ENCODE measurements around the gene STRIP2.
"Not testable (repeated sequence)": the region's sequence is repeated elsewhere in the genome, so short reads cannot be mapped to it uniquely, and the experiment has no call there.

Gene STRIP2, protein sequence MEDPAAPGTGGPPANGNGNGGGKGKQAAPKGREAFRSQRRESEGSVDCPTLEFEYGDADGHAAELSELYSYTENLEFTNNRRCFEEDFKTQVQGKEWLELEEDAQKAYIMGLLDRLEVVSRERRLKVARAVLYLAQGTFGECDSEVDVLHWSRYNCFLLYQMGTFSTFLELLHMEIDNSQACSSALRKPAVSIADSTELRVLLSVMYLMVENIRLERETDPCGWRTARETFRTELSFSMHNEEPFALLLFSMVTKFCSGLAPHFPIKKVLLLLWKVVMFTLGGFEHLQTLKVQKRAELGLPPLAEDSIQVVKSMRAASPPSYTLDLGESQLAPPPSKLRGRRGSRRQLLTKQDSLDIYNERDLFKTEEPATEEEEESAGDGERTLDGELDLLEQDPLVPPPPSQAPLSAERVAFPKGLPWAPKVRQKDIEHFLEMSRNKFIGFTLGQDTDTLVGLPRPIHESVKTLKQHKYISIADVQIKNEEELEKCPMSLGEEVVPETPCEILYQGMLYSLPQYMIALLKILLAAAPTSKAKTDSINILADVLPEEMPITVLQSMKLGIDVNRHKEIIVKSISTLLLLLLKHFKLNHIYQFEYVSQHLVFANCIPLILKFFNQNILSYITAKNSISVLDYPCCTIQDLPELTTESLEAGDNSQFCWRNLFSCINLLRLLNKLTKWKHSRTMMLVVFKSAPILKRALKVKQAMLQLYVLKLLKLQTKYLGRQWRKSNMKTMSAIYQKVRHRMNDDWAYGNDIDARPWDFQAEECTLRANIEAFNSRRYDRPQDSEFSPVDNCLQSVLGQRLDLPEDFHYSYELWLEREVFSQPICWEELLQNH

DNA sequence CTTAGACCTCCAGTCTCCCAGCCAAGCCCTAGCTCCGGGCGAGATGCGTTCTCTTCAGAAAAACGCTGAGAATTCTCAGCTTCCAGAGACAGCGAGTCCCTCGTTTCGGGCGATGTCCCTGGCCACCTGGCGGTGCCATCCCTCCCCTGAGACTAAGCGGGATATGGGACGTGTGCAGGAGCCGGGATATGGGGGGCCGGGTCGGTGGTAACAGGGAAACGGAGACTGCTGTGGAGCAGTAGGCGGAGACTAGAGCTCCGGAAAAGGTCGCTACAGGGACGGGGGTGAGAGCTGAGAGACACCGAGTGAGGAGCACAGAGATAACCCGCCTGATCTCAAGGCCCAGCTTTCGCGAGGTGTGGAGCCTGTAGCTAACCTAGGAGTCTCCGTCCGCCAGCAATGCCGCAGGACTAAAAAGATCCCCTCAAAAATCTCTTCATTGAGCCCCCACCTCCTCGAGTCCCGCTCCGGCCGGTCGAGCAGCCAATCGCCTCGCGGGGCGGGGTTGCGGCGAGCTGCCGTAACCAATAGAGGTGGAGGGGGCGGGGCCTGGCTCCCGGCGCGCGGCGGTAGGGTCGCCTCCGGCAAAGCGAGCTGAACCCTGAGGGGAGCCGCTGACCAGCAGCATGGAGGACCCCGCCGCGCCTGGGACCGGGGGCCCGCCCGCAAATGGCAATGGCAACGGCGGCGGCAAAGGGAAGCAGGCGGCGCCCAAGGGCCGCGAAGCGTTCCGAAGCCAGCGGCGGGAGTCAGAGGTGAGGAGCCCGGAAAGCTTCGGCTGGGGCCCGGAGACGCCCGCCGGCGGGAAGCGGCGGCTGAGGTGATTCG lies at the start of gene STRIP2:
STRIP2 (plus strand) TSS at position 586 of the 828 bp plus-strand sequence; CDS start at position 627, 41 bp downstream.
- DNase-seq (ENCODE audit: low read depth): peak; percentile 85

DNA sequence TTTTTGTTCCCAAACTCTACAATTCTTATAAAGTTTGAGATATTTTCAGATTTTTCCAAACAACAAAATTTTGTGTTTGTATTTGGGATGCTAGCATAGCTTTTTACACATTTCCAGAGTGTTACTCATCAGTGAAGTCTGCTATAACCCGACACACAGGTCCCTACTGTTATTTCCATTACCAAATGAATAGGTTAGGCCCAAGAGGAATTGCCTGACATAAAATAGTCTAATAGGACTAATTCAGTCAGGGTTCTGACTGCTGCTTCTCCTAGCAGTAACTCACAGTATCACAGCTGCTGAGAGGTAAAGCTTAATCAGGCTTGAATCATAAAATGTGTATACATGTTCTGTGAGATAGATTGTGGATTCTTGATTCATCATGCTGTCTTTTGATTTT lies 49.1 kb upstream of the STRIP2 start:
- no peak for DNase-seq (ENCODE audit: low read depth)

DNA sequence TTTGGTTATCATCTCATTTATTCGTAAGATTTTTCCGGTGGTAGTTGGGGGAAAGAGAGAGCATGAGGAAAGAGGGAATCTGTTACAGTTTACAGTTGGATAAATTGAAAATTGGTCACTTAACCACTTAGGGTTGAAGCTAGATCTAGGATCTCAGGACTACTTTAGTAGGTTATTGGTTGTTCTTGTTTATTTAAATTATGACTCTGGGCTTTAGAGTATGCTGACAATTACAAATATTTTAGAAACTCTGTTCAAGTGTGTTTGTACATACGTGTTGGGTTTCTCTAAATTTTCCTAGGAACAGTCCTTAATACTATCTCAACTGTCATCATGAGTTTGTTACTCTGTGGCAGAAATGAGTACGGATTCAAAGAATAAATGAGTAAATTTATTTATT lies 48.6 kb upstream of the STRIP2 start:
- DNase-seq (ENCODE audit: low read depth): no peak

DNA sequence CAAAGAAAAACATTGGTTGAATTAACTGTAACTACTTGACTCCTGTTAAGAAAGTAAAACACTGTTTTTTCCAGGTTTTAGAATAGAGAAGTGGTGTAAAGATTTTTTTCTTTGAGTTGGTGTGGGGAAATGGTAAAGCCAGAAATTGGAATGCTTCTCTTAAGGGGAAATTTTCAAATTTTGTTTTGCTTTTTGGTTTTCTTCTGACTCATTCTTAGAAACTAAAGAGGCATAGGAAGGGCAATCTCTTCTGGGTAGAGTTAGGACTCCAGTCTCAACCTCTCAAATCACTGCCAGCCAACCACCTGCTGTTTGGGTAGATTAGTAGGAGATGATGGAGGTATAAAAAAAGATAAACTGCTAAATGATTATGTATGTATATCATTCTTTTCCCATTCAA lies 47.7 kb upstream of the STRIP2 start:
- no peak for DNase-seq (ENCODE audit: low read depth)

DNA sequence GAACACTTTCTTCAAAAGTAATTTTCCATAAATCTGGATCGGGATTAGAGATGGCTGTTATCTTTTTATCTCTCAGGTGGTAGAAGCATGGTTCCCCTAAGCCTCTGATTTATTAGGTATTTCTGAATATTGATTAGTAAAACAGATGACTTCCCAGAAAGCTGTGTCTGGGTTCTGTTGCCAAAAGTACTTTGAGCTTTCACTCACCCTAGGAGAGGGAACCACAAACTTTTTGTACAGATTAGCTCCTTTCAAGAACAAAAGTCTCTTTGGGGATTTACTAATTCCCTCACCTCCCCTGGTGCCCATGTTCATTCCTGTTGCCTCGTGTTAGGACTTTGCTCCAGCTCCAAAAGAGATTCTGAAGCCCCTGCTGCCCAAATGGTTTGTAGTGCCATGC lies 46.7 kb upstream of the STRIP2 start:
- DNase-seq (ENCODE audit: low read depth): no peak

DNA sequence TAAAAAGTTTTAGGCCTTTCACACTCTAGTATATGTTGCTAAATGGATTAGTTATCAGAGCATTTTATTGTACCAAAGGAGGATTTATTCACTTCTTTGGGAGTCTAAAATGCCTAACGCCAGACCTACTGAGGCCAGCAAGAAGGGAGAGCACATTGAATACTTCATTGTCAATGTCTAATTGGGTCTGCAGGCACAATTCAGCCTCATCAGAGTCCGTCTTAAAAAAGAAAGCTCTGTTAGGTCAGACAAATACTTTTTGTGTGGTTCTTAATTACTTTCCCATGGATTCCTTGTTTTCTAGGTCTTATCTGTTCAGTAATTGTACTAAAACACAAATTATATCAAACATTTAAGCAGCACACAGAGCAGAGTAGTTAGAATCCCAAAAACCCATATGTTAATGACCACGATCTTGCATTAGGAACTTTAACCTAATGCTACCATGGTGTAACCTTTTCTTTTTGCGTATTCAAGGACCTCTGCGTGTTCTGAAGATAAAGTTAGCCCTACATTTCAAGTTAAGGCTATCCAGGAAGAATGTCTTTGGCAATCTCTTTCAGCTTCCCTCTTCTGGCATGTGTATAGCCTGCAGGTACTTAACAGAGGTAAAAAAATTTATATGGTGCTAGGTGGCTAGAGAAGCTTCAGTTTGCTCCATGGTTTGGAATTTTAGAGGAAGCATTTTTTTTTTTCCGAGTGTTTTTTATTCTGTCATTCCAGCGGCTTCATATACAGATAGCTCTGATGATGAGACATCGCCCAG lies 45.7 kb upstream of the STRIP2 start:
- DNase-seq (ENCODE audit: low read depth): no peak

DNA sequence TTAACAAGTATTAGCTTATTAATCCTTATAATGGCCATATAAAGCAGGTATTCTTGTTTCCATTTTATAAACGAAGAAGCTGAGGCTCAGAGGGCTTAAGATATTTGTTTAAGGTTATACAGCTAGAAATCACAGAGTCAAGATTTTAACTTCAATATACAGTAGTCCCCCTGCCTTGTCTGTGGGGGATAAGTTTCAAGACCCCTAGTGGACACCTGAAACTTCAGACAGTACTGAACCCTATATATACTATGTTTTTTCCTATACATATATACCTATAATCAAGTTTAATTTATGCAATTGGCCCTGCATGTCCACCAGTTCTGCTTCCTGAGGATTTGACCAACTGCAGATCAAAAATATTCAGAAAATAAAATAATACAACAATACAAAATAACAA lies 44.4 kb upstream of the STRIP2 start:
- no peak for DNase-seq (ENCODE audit: low read depth)

DNA sequence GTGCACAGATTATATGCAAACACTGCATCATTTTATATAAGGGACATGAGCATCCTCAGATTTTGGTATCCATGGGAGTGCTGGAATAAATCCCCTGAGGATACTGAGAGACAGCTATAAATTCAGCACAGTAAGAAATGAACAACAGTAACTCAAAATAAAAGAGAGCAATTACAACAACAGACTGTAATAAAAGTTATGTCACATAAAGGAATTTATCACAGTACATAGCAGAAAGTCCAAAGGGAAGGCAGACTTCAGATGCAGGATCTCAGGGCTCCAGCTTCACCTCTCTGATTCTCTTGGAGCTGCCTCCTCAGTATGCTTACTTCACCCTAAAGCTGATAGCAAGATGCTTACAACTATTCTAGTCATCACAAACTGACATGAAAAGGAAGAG lies 43.9 kb upstream of the STRIP2 start:
- DNase-seq (ENCODE audit: low read depth): no peak

DNA sequence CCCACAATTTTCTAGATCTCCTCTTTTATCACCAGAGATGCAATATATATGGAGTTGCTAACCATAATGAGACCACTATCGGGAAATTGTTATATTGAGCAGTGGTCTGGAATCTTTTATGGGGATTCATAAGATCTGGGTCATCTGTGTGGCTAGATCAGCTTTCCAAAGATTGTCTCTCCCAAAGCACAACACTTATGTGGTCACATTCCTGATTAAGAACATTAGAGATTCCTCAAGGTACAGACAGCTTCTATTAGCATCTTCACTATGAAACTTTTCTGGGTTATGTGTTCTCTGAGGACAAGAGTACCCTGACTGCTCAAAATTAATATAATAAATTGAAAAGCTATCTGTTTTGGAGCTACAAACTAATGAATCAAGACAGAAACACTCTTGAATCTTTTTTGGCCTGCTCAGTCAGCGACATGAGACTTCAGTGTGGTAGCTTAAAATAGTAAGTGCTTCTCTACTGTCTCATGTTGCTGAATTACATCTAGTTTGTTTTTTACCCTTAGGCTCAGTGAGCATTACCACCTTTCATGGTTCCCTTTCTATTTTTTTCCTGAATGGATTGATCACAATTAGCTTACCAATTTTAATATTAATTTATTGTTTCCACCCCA lies 42.6 kb upstream of the STRIP2 start:
- no peak for DNase-seq (ENCODE audit: low read depth)

DNA sequence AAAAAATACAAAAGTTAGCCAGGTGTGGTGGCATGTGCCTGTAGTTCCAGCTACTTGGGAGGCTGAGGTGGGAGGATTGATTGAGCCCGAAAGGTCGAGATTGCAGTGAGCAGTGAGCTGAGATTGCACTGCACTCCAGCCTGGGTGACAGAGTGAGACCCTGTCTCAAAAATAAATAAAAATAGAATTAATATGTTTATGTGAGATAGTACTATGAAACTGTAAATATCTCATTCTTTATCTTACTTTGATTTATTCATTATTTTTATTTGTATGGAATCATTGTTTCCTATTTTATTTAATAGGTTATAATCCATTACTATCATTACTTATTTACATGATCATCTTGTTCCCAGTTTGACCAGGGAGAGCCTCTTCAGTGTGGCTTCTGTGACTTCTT lies 41.0 kb upstream of the STRIP2 start:
- DNase-seq (ENCODE audit: low read depth): no peak

DNA sequence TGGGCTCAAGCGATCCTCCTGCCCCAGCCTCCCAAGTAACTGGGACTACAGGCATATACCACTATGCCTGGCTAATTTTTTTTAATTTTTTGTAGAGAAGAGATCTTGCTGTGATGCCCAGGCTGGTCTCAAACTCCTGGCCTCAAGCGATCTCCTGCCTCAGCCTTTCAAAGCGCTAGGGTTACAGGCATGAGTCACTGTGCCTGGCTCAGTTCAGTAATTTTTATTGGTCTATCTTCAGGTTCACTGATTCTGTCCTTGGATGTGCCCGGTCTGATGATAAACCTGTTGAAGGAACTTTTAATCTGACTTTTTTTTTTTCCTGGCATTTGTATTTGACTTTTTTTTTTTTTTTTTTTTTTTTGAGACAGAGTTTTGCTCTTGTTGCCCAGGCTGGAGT lies 40.1 kb upstream of the STRIP2 start:
- no peak for DNase-seq (ENCODE audit: low read depth)

DNA sequence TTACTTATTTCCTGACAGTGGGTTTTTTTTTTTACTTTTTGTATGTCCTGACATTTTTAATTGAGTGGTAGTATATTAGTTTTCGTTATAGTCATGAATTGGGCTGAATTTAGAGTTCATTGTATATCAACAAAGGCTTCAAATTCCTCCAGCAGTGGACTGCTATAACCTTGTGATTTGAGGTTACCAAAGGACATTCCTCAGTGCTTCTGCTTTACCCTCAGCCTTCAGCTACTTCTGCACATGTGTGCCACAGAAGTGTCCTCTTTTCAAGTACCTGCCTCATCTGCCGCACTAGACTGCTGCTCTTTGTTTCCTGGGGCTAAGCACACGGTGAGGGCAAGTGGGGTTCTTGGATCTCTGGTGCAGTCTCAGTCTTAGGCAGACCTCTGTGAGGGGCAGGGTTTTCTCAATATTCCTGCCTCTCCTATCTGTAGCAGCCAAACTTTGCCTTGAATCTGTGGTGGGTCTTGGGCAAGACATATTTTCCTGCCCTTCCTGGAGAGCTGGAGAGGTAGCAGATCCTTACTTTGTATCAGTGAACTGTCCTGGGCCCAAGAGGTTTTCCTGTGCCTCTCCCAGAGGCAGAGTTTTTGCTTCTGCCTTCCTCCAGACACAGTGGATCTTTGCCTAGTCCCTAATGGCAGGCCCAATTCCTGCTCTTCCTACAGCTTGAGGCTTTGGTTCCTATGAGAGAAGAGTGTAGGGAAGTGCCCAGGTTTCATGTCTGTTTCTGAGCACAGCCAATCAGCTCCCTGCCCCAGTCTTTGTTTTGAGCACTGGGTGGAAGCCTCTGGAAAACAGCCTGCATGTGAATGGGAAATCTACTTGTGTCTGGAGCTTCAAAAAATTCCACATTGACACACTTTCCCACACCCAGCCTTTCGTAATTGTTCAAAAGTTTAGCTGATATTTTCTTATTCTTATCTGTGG lies 39.0 kb upstream of the STRIP2 start:
- DNase-seq (ENCODE audit: low read depth): no peak

DNA sequence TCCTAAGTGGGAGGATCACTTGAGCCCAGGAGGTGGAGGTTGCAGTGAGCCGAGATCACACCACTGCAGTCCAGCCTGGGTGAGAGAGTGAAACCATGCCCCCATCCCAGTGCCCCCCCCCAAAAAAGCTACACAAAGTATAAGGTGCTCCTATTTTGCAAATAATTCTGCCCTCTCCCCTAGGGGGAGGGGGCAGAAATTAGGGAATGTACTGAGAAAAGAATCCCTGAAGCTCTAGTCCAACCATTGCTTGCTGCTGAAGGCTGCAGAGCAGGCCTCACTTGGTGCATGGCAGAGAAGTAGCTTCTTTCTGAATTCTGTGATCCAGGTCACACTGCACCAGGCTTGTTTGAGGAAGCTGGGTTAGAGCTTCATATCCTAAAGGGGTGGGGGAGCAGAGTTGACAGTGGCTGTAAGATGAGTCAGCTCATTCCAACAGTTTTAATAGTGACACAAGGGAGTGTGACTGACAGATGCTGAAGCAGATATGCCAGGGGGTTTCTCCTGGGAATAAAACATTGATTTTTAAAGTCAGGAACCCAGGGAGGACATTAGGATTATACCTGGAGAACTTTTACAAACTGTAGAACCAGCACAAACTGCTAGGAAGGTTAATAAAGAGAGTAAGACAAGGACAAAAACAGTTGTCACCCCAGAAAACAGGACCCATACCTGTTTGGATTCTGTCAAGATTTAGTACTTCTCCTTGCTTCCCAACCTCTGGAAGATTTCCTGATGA lies 32.8 kb upstream of the STRIP2 start:
- DNase-seq (ENCODE audit: low read depth): no peak

DNA sequence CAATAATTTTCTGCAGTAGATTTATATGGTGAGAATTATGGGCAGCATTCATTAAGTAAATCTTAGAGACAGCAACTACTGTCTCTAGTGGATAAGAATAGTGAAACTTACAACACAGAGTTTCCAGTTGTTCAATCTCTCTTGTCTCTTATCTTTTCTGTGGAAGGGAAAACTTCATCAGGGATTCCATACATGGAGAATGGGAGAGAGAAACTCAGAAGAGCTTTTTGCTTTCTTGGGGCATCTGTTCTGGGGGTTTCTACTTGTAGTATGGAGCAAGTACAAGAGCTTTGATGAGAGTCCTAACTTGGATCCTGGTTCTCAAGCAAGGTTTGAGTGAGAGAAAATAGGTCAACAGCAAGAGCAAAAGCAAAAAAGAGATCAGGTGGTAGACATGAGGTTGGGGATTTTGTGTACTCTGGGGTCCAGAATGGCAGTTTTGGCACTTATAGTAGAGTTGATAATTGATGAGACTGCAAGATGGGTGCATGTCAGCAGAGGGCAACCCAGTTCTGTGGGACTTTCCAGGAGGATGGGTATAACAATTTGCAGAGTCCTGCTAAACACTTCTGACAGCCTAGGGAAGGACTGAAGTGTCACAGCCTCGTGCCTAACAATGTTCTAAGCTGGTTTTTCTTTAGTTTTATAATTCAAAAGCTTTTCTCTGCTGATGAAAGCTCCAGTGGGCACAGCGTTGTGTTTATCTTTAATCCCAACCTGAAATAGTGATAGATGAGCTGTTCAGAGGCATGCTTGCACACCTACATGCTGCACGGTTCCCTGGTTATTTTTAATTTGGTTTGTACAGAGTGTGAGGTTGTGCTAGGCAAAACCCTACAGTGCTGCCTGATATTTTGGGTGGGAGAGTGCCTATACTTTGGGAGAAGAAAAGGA lies 32.0 kb upstream of the STRIP2 start:
- DNase-seq (ENCODE audit: low read depth): no peak

DNA sequence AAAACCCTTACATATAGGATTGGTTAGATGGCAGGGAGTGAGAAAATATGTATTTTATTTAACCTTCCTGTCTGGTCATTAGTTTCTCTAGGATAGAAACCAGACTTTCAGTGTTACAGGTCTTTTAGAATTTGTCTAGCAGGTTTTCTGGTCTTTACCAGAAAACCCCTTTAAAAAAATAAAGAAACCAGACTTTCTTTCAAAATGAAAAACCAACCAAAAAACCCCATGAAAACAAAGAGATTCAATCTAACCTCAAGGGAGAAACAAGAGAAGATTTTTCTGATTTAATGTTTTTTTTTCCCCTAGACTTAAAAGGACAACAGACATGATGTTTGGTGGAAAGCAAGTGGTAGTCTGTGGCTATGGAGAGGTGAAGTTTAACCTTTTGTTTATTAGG lies 28.7 kb upstream of the STRIP2 start:
- no peak for DNase-seq (ENCODE audit: low read depth)

DNA sequence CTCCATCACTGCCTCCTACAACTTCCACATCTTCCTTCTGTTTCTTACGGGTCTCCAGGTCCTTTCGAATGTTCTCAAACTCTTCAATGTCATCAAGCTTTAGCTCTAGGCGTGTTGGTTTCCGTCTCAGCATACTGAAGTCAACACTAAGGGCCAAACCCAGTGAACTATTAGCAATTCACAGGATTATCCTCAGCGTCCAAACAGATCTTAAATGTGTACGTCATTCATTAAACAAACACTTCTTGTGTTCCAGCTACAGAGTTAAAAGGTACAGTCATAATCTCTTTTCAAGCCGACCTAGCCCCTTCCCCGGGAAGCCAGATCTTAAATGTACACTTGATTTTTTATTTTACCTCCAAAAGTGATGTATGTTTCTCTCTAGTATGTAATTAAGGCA lies 24.0 kb upstream of the STRIP2 start:
- DNase-seq (ENCODE audit: low read depth): not testable (repeated sequence)

DNA sequence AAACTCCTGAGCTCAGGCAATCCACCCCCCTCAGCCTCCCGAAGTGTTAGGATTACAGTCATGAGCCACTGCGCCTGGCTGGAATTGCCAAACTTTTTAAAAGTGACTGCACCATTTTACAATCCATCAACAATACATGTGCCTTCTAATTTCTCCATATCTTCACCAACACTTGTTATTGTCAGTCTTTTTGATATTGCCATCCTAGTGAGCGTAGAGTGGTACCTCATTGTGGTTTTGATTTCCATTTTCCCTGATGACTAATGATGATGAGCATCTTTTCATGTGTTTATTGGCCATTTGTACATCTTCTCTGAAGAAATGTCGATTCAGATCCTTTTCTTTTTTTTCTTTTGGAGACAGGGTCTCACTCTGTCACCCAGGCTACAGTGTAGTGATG lies 21.7 kb upstream of the STRIP2 start:
- DNase-seq (ENCODE audit: low read depth): no peak

DNA sequence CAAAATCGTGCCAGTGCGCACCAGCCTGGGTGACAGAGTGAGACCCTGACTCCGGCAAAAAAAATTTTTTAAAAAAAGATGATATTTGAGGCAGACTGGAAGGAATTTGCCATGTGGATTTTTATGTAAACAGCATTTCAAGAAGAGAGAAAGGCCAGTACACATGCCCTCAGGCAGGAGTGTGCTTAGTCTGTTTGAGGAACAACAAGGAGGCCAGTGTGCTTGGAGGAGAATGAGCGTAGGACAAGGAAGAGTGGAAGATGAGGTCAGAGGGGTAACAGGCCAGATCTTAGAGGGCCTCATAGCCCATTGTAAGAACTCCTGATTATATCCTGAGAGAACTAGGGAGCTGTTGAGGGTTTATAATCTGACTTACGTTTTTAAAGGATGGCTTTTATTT lies 17.2 kb upstream of the STRIP2 start:
- DNase-seq (ENCODE audit: low read depth): no peak
